Endothelial cell of umbilical vein (primary cell): Measurements from ENCODE around the gene CECR2. TPM values are rescaled to one million over a fixed set of nuclear protein-coding genes. Genes with fewer than 3 reads are reported as not detected.

Experiments used
- BruUV-seq: library from RNA; stranded (reverse); fragments of 400-500 nt; replicated peaks from 2 replicates; lab custom pipeline; 2021; lab: Mats Ljungman, UMichigan
- CTCF ChIA-PET: fragments of 300-600, 350-600 bp; sonication (Branson Sonifier 250); formaldehyde crosslinking; loops from one replicate; lab custom pipeline; 2021; ENCODE audit warnings: antibody characterized with exemption, inconsistent platforms; lab: Charles Lee
- POLR2A ChIA-PET: fragments of 300-600, 350-600 bp; sonication (Branson Sonifier 250); formaldehyde crosslinking; loops from one replicate; lab custom pipeline; 2021; ENCODE audit warnings: antibody characterized with exemption, inconsistent platforms; lab: Charles Lee
- DNase-seq: peaks from one replicate; pipeline ENCODE4 v3.0.0-alpha.2; 2011; ENCODE audit warnings: low read depth, low spot score
- FAIRE-seq: peaks from 2 replicates; lab custom pipeline; 2011; peaks lifted over from hg19 to GRCh38; lab: Jason Lieb, UNC
- H2AFZ ChIP-seq: 2 replicates; pipeline ENCODE4 v1.6.0; 2012; ENCODE audit warnings: low read depth, low read length, control low read depth, inconsistent platforms
- H3K27ac ChIP-seq: 2 replicates; pipeline ENCODE4 v1.5.1; 2011; ENCODE audit warnings: low read depth, mild to moderate bottlenecking, control low read depth, low read length, moderate library complexity; ENCODE audit not compliant: insufficient read depth
- H3K27me3 ChIP-seq, 2 experiments: 2 replicates each; pipeline versions ENCODE4 v1.6.0 to v1.6.1; 2011; ENCODE audit warnings: low read length in 2 of 2, mixed read lengths in 1 of 2; ENCODE audit not compliant: control insufficient read depth in 2 of 2, insufficient read depth in 2 of 2
- H3K36me3 ChIP-seq, 2 experiments: 2 replicates in 1 of 2; 3 replicates in 1 of 2; pipeline ENCODE4 v1.5.1; 2011; ENCODE audit warnings: low read length in 2 of 2, mild to moderate bottlenecking in 1 of 2, moderate library complexity in 1 of 2; ENCODE audit not compliant: control insufficient read depth in 2 of 2, insufficient read depth in 2 of 2; ENCODE audit errors: extremely low read depth in 1 of 2
- H3K4me1 ChIP-seq: 3 replicates; pipeline ENCODE4 v1.5.1; 2011; ENCODE audit warnings: mild to moderate bottlenecking, low read length; ENCODE audit not compliant: control insufficient read depth, insufficient read depth; ENCODE audit errors: extremely low read depth
- H3K4me2 ChIP-seq: 2 replicates; pipeline ENCODE4 v1.6.1; 2011; ENCODE audit warnings: low read length, control low read depth, mixed read lengths; ENCODE audit not compliant: insufficient read depth
- H3K4me3 ChIP-seq, 3 experiments: fragments of 200-600 bp in 1 of 3; sonication (generic), shearing (Covaris generic) in 1 of 3; replicated peaks in 1 of 3; 2 replicates each; pipeline ENCODE4 v1.5.1; 2011 to 2016; ENCODE audit warnings: control low read depth in 3 of 3, low read length in 3 of 3, mild to moderate bottlenecking in 2 of 3, inconsistent platforms in 1 of 3, low read depth in 1 of 3, moderate library complexity in 1 of 3; ENCODE audit not compliant: insufficient read depth in 1 of 3
- H3K79me2 ChIP-seq: 2 replicates; pipeline ENCODE4 v1.6.0; 2012; ENCODE audit warnings: low read length, inconsistent platforms; ENCODE audit not compliant: control insufficient read depth, insufficient read depth
- H3K9ac ChIP-seq: replicated peaks from 2 replicates; pipeline ENCODE3; 2011; ENCODE audit warnings: low read length, control low read depth; ENCODE audit not compliant: insufficient read depth; ENCODE audit errors: extremely low read depth
- H3K9me1 ChIP-seq: replicated peaks from 3 replicates; pipeline ENCODE4 v1.6.0; 2011; ENCODE audit warnings: mild to moderate bottlenecking, low read length; ENCODE audit not compliant: control insufficient read depth, insufficient read depth; ENCODE audit errors: extremely low read depth
- H3K9me3 ChIP-seq: replicated peaks from 2 replicates; pipeline ENCODE4 v1.5.1; 2012; ENCODE audit warnings: low read length, inconsistent platforms; ENCODE audit not compliant: control insufficient read depth, insufficient read depth
- H4K20me1 ChIP-seq: replicated peaks from 2 replicates; pipeline ENCODE3; 2011; ENCODE audit warnings: mild to moderate bottlenecking, low read length; ENCODE audit not compliant: control insufficient read depth, insufficient read depth; ENCODE audit errors: extremely low read depth
- CTCF ChIP-seq, 2 donors: IDR thresholded peaks; 1 replicate in 1 of 2; 2 replicates in 1 of 2; pipeline ENCODE4 v1.5.1; 2011; ENCODE audit warnings: low read length in 2 of 2, mild to moderate bottlenecking in 2 of 2, moderate library complexity in 2 of 2, control low read depth in 1 of 2, inconsistent platforms in 1 of 2, low read depth in 1 of 2; ENCODE audit not compliant: insufficient read depth in 1 of 2; ENCODE audit errors: extremely low read depth in 1 of 2
- EZH2 ChIP-seq: IDR thresholded peaks from 2 replicates; pipeline ENCODE4 v1.6.1; 2012; ENCODE audit warnings: borderline replicate concordance, low read depth, mild to moderate bottlenecking, moderate library complexity, low read length, inconsistent platforms; ENCODE audit not compliant: severe bottlenecking
- FOS ChIP-seq: IDR thresholded peaks from 2 replicates; pipeline ENCODE4 v1.6.1; 2011; ENCODE audit warnings: mild to moderate bottlenecking, low read length, moderate library complexity, borderline replicate concordance; ENCODE audit not compliant: insufficient read depth
- GATA2 ChIP-seq: IDR thresholded peaks from 2 replicates; pipeline ENCODE4 v1.7.0; 2011; ENCODE audit warnings: low read depth, mild to moderate bottlenecking, moderate library complexity, mixed read lengths, low read length; ENCODE audit not compliant: insufficient read length, insufficient read depth
- JUN ChIP-seq: IDR thresholded peaks from 2 replicates; pipeline ENCODE4 v1.6.1; 2011; ENCODE audit warnings: borderline replicate concordance, low read depth; ENCODE audit not compliant: insufficient read length, insufficient read depth
- MAX ChIP-seq: IDR thresholded peaks from 2 replicates; pipeline ENCODE4 v1.6.1; 2011; ENCODE audit not compliant: insufficient read depth, insufficient read length
- MYC ChIP-seq: IDR thresholded peaks from one replicate; pipeline ENCODE4 v1.6.1; 2011; ENCODE audit warnings: mild to moderate bottlenecking, low read depth, low read length
- POLR2A ChIP-seq: IDR thresholded peaks from 2 replicates; pipeline ENCODE4 v1.6.1; 2012; ENCODE audit warnings: low read depth, mild to moderate bottlenecking, control low read depth, low read length
- POLR2AphosphoS5 ChIP-seq: IDR thresholded peaks from 2 replicates; pipeline ENCODE4 v1.6.1; 2012; ENCODE audit warnings: low read depth, mild to moderate bottlenecking, control low read depth, low read length, moderate library complexity; ENCODE audit not compliant: insufficient read depth
- dilution Hi-C: fragments of 300-500 bp; cut with MboI; formaldehyde crosslinking; loops from one replicate; pipeline ENCODE4 v1.15.0; 2019; ENCODE audit warnings: low sequenced_read_pairs; ENCODE audit not compliant: extremely low pct_ligation_motif_present
- intact Hi-C: fragments of 100-400 bp; cut with micrococcal nuclease; formaldehyde crosslinking; loops from one replicate; pipeline ENCODE4 v1.10.0; 2022
- polyA plus RNA-seq, 4 experiments: library from polyadenylated mRNA; depleted of rRNA in 3 of 4; stranded (reverse) in 3 of 4; unstranded in 1 of 4; fragments of >200 nt; gene quantifications; 2 replicates each; pipeline versions ENCODE4 v1.2.1 to v1.2.3, GENCODE V29; 2011 to 2012; ENCODE audit warnings: missing spikeins in 1 of 4
- total RNA-seq: library from RNA; stranded (reverse); gene quantifications from 2 replicates; pipeline ENCODE4 v1.2.3, GENCODE V29; 2021

Gene CECR2
- total and polyA plus RNA-seq, 2 donors (not counting 3 experiments of a cell fraction or from before 2014, with no cell fraction given), result 0.01 TPM; not detected in 1

- peaks cover 5 to 7% of the 10 kb centered on the region in 2 experiments for H3K27me3 ChIP-seq
- FAIRE-seq (no peak), DNase-seq (no peak)
- no peaks in the 10 kb centered on the region for H3K36me3 ChIP-seq
- no peaks in the 10 kb centered on the region for H4K20me1 ChIP-seq
- H3K4me2 ChIP-seq, result no peak overlapping the region
- no peak overlapping the region for H2AFZ ChIP-seq
- intact Hi-C loops, result no loop called here
- no peak overlapping the region for H3K27ac ChIP-seq
- dilution Hi-C loops, result no loop called here
- H3K9me3 ChIP-seq, result no peaks in the 10 kb centered on the region
- H3K9me1 ChIP-seq, result no peaks in the 10 kb centered on the region
- H3K4me3 ChIP-seq, result no peak overlapping the region
- BruUV-seq, result no TSS peak
- no peaks in the 10 kb centered on the region for H3K79me2 ChIP-seq
- no peaks in the 10 kb centered on the region for H3K4me1 ChIP-seq
- ChIA-PET CTCF (interaction anchor here (0.7 to 2.1 kb wide), 2 partner anchors 66 to 244 kb away, joined by 3 to 7 read pairs; no protein-coding TSS in a partner anchor), POLR2A (no interaction called here)
- H3K9ac ChIP-seq, result no peak overlapping the region
- no peak for TF ChIP-seq EZH2
- TF ChIP-seq CTCF (IDR thresholded peaks at IDR 0.05; ENCODE audit: extremely low read depth in 1 of 2, insufficient read depth in 1 of 2, low read depth in 1 of 2, low read length in 2 of 2), result no peak
- no peak for TF ChIP-seq MYC
- no peak for TF ChIP-seq JUN
- no peak for TF ChIP-seq FOS
- TF ChIP-seq POLR2A, result no peak
- no peak for TF ChIP-seq GATA2
- TF ChIP-seq POLR2AphosphoS5, result no peak
- no peak for TF ChIP-seq MAX
Observed at GRCh38 chr22:17435375-17435774, 66.1 kb downstream of the CECR2 start.
